Neural cell (in vitro differentiated cells): ENCODE data around the gene GRN.

Experiments
- EZH2 ChIP-seq: fragments of 200-600, 300-800 bp; shearing (Covaris generic), sonication (generic); IDR thresholded peaks from 2 replicates; pipeline ENCODE4 v1.6.1; 2014; ENCODE audit warnings: antibody characterized with exemption, low read length, borderline replicate concordance, mild to moderate bottlenecking; ENCODE audit not compliant: insufficient read depth, poor library complexity, severe bottlenecking
- SMC3 ChIP-seq: fragments of 450-650 bp; conservative IDR thresholded peaks from 2 replicates; pipeline ENCODE4 v1.6.1; 2014; ENCODE audit warnings: antibody characterized with exemption, mild to moderate bottlenecking, moderate library complexity; ENCODE audit not compliant: poor library complexity
- TF ChIP-seq, protein P1 (sequence below): fragments of 450-650 bp; IDR thresholded peaks from 2 replicates; pipeline ENCODE4 v1.5.1; 2014; ENCODE audit warnings: antibody characterized with exemption, mild to moderate bottlenecking, moderate library complexity; ENCODE audit not compliant: poor library complexity, severe bottlenecking

GRCh38 chr17:44312396-44313104 is 32.6 kb upstream of the GRN start:
- TF ChIP-seq, protein P1, sequence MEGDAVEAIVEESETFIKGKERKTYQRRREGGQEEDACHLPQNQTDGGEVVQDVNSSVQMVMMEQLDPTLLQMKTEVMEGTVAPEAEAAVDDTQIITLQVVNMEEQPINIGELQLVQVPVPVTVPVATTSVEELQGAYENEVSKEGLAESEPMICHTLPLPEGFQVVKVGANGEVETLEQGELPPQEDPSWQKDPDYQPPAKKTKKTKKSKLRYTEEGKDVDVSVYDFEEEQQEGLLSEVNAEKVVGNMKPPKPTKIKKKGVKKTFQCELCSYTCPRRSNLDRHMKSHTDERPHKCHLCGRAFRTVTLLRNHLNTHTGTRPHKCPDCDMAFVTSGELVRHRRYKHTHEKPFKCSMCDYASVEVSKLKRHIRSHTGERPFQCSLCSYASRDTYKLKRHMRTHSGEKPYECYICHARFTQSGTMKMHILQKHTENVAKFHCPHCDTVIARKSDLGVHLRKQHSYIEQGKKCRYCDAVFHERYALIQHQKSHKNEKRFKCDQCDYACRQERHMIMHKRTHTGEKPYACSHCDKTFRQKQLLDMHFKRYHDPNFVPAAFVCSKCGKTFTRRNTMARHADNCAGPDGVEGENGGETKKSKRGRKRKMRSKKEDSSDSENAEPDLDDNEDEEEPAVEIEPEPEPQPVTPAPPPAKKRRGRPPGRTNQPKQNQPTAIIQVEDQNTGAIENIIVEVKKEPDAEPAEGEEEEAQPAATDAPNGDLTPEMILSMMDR = no peak
- TF ChIP-seq EZH2 = no peak
- no peak for TF ChIP-seq SMC3
